GM23338 (cell line): Measurements from ENCODE around the gene GOT2. TPM values are rescaled to one million over a fixed set of nuclear protein-coding genes. Genes with fewer than 3 reads are reported as not detected.
A peak's percentile ranks its signal among the peaks of the same experiment; 100 is the strongest.

Experiments used
- ATAC-seq: fragments of 200-7000 bp; cut with Tn5 transposase; 3 replicates; pipeline ENCODE4 v1.9.1; 2020
- DNase-seq: peaks from one replicate; pipeline ENCODE4 v3.0.0-alpha.2; 2015; ENCODE audit warnings: low spot score
- H2AFZ ChIP-seq: fragments of 200-600 bp; sonication (generic); 2 replicates; pipeline ENCODE4 v1.8.0; 2016; ENCODE audit warnings: antibody characterized with exemption, mild to moderate bottlenecking, moderate library complexity
- H3F3A ChIP-seq: fragments of 200-600 bp; sonication (generic); replicated peaks from 2 replicates; pipeline ENCODE4 v1.8.0; 2017; ENCODE audit warnings: antibody characterized with exemption, mixed run types, low read depth
- H3K27ac ChIP-seq: fragments of 200-600 bp; sonication (generic); 2 replicates; pipeline ENCODE4 v1.6.1; 2016; ENCODE audit warnings: low read depth
- H3K27me3 ChIP-seq: fragments of 200-600 bp; sonication (generic); 2 replicates; pipeline ENCODE4 v1.8.0; 2016; ENCODE audit warnings: mild to moderate bottlenecking, mixed run types, moderate library complexity; ENCODE audit not compliant: insufficient read depth
- H3K36me3 ChIP-seq: fragments of 200-600 bp; sonication (generic); 2 replicates; pipeline ENCODE4 v1.8.0; 2016; ENCODE audit warnings: mild to moderate bottlenecking; ENCODE audit not compliant: insufficient read depth
- H3K4me1 ChIP-seq: fragments of 200-600 bp; sonication (generic); 2 replicates; pipeline ENCODE4 v1.8.0; 2016; ENCODE audit warnings: mild to moderate bottlenecking, moderate library complexity; ENCODE audit not compliant: insufficient read depth
- H3K4me2 ChIP-seq: fragments of 200-600 bp; sonication (generic); 2 replicates; pipeline ENCODE4 v1.7.1; 2017; ENCODE audit warnings: mixed run types
- H3K4me3 ChIP-seq: fragments of 200-600 bp; sonication (generic); 2 replicates; pipeline ENCODE4 v1.6.1; 2016; ENCODE audit warnings: mixed run types
- H3K79me2 ChIP-seq: fragments of 200-600 bp; sonication (generic); replicated peaks from 2 replicates; pipeline ENCODE4 v1.8.0; 2017; ENCODE audit warnings: mild to moderate bottlenecking; ENCODE audit not compliant: insufficient read depth
- H3K9me2 ChIP-seq: fragments of 200-600 bp; sonication (generic); 2 replicates; pipeline ENCODE4 v1.8.0; 2017; ENCODE audit not compliant: insufficient read depth
- H4K20me1 ChIP-seq: fragments of 200-600 bp; sonication (generic); replicated peaks from 2 replicates; pipeline ENCODE4 v1.8.0; 2017; ENCODE audit warnings: mild to moderate bottlenecking; ENCODE audit not compliant: insufficient read depth
- H3K27ac Mint-ChIP-seq: 2 replicates; pipeline ENCODE4 v1.8.0; 2020; ENCODE audit warnings: inconsistent platforms, mild to moderate bottlenecking, moderate library complexity, mixed read lengths
- H3K27me3 Mint-ChIP-seq: 3 replicates; pipeline ENCODE4 v1.8.0; 2022; ENCODE audit warnings: low read depth, mild to moderate bottlenecking, moderate library complexity, mixed read lengths, inconsistent platforms; ENCODE audit not compliant: insufficient read depth, poor library complexity
- H3K36me3 Mint-ChIP-seq: 3 replicates; pipeline ENCODE4 v1.8.0; 2021; ENCODE audit warnings: low read depth, mild to moderate bottlenecking, inconsistent platforms, moderate library complexity, mixed read lengths
- H3K4me1 Mint-ChIP-seq: 3 replicates; pipeline ENCODE4 v1.8.0; 2020; ENCODE audit warnings: mild to moderate bottlenecking, inconsistent platforms, mixed read lengths
- H3K4me3 Mint-ChIP-seq: 3 replicates; pipeline ENCODE4 v1.8.0; 2021; ENCODE audit warnings: moderate library complexity, mild to moderate bottlenecking, inconsistent platforms, mixed read lengths
- H3K9me3 Mint-ChIP-seq: 3 replicates; pipeline ENCODE4 v1.8.0; 2020; ENCODE audit warnings: moderate library complexity, mild to moderate bottlenecking, inconsistent platforms, mixed read lengths
- CREB1 ChIP-seq: fragments of 250-450 bp; sonication (Bioruptor Pico); IDR thresholded peaks from 2 replicates; pipeline ENCODE4 v1.5.0; 2020; ENCODE audit warnings: low read depth, mild to moderate bottlenecking, moderate library complexity
- EZH2 ChIP-seq: fragments of 200-600 bp; sonication (generic); IDR thresholded peaks from one replicate; pipeline ENCODE4 v1.8.0; 2017; ENCODE audit warnings: antibody characterized with exemption, mild to moderate bottlenecking, low read depth; ENCODE audit not compliant: unreplicated experiment
- POLR2AphosphoS5 ChIP-seq: IDR thresholded peaks from 2 replicates; pipeline ENCODE4 v1.6.1; 2016; ENCODE audit warnings: antibody characterized with exemption, low read depth
- ZNF462 ChIP-seq: fragments of 250-450 bp; sonication (Bioruptor Pico); IDR thresholded peaks from 2 replicates; pipeline ENCODE4 v1.5.0; 2020; ENCODE audit warnings: mild to moderate bottlenecking, moderate library complexity
- polyA plus RNA-seq: library from polyadenylated mRNA; unstranded; fragments of >200 nt; fragmentation: Nextera tagmentation; extraction: Ambion mirVana; gene quantifications from 2 replicates; pipeline ENCODE4 v1.2.1, GENCODE V29; 2016
- total RNA-seq: library from RNA; depleted of rRNA; stranded (reverse); fragments of >200 nt; shearing (Covaris generic); gene quantifications from 2 replicates; pipeline ENCODE4 v1.2.3, GENCODE V29; 2014
- TF ChIP-seq, protein P1 (sequence below): IDR thresholded peaks from 2 replicates; pipeline ENCODE4 v1.6.1; 2016; ENCODE audit warnings: antibody characterized with exemption
- TF ChIP-seq, protein P2 (sequence below), 2 experiments: fragments of 200-600 bp in 1 of 2; sonication (generic) in 1 of 2; conservative IDR thresholded peaks; 2 replicates each; pipeline versions ENCODE4 v1.5.1 to v1.6.1; 2016 to 2017; ENCODE audit warnings: antibody characterized with exemption in 2 of 2, low read depth in 2 of 2, mild to moderate bottlenecking in 2 of 2, moderate library complexity in 1 of 2

The GOT2 gene
- total and polyA plus RNA-seq, 2 experiments from 2014 or later = 133 to 205 TPM

DNA sequence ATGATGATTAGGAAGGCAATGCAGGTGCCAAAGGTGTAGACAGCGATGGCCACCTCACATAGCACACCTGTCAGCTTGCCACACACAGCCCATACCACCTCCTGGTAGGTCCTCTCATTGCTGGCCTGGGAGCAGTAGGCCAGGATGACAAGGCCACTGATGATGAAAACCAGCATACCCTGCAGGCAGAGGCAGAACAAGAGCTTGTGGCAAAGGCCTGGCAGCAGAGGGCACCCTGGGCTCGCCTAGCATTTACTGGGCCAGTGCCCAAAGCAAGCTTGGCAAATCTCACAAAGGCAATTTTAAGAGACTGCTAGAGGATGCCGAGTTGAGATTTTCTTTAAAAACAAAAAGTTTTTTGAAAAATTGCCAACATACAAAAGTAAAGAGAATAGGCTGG is 55.4 kb downstream of the GOT2 start:
- no peak for ATAC-seq
- Histone ChIP-seq H2AFZ (no peak overlapping the region), H3K4me3 (no peak overlapping the region), H3K27ac (no peak overlapping the region), H3K79me2 (peaks cover 9% of the 10 kb centered on the region), H3K36me3 (no peaks in the 10 kb centered on the region; the same call in 1 of the 2 replicates), H3F3A (no peaks in the 10 kb centered on the region), H3K27me3 (no peaks in the 10 kb centered on the region), H4K20me1 (peaks cover 4% of the 10 kb centered on the region; the same call in 1 of the 2 replicates), H3K4me2 (no peak overlapping the region), H3K4me1 (peaks cover 1% of the 10 kb centered on the region; the same call in 1 of the 2 replicates), H3K9me2 (no peaks in the 10 kb centered on the region)
- Mint-ChIP-seq H3K9me3 (no peaks in the 10 kb centered on the region; the same call in 2 of the 3 replicates), H3K4me1 (peaks cover 3% of the 10 kb centered on the region; the same call in 2 of the 3 replicates), H3K36me3 (peaks cover 18% of the 10 kb centered on the region), H3K27me3 (peaks cover 2% of the 10 kb centered on the region), H3K4me3 (no peak overlapping the region), H3K27ac (no peak overlapping the region)
- TF ChIP-seq ZNF462 (CRISPR knock-in tag) = no peak
- TF ChIP-seq, protein P1, sequence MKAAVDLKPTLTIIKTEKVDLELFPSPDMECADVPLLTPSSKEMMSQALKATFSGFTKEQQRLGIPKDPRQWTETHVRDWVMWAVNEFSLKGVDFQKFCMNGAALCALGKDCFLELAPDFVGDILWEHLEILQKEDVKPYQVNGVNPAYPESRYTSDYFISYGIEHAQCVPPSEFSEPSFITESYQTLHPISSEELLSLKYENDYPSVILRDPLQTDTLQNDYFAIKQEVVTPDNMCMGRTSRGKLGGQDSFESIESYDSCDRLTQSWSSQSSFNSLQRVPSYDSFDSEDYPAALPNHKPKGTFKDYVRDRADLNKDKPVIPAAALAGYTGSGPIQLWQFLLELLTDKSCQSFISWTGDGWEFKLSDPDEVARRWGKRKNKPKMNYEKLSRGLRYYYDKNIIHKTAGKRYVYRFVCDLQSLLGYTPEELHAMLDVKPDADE = no peak
- TF ChIP-seq EZH2 = no peak
- no peak for TF ChIP-seq POLR2AphosphoS5
- no peak for TF ChIP-seq CREB1 (CRISPR knock-in tag)
- TF ChIP-seq, protein P2, sequence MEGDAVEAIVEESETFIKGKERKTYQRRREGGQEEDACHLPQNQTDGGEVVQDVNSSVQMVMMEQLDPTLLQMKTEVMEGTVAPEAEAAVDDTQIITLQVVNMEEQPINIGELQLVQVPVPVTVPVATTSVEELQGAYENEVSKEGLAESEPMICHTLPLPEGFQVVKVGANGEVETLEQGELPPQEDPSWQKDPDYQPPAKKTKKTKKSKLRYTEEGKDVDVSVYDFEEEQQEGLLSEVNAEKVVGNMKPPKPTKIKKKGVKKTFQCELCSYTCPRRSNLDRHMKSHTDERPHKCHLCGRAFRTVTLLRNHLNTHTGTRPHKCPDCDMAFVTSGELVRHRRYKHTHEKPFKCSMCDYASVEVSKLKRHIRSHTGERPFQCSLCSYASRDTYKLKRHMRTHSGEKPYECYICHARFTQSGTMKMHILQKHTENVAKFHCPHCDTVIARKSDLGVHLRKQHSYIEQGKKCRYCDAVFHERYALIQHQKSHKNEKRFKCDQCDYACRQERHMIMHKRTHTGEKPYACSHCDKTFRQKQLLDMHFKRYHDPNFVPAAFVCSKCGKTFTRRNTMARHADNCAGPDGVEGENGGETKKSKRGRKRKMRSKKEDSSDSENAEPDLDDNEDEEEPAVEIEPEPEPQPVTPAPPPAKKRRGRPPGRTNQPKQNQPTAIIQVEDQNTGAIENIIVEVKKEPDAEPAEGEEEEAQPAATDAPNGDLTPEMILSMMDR (conservative IDR thresholded peaks at IDR 0.05; ENCODE audit: low read depth in 2 of 2) = peak in 1 of 2 experiments; percentile 19; a peak in 1 of 4 replicates
- DNase-seq = no peak
